ENCODE data around the gene HOXA13.

The HOXA13 gene

GRCh38 chr7:27172823-27173510 is 26.9 kb downstream of the HOXA13 start:
- FAIRE-seq (no peak), DNase-seq (ENCODE audit: extremely low spot score, insufficient read length, low read depth) (no peak)

- DNase-seq (ENCODE audit: extremely low spot score, insufficient read length, low read depth), result no peak
- no peak for FAIRE-seq
Observed at GRCh38 chr7:27172315-27172774, 27.5 kb downstream of the HOXA13 start.

DNA sequence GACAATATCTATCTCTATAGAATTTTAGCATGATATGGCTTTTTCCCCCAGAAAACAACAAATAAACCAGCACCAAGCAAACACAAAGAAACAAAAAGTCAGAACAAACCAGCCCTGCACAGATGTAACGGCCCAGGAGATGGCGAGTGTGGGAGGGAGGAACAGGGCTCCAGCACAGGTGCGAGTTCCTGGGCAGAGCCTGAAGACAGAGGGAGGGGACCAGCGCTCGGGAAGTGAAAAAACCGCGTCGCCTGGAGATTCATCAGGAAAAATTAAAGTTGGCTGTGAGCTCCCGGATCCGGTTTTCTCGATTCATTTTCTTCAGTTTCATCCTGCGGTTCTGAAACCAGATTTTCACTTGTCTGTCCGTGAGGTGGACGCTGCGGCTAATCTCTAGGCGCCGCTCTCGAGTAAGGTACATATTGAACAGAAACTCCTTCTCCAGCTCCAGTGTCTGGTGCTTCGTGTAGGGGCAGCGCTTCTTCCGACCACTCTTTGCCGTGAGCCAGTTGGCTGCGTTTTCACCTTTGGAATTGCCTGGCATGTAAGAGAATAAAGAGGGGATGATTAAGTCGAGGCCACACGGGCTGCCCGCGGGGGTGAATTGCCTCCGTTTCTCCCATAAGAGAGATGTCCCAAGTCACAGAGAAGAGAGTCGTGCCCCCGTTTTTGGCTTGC is 28.1 kb downstream of the HOXA13 start:
- FAIRE-seq (no peak), DNase-seq (ENCODE audit: extremely low spot score, insufficient read length, low read depth) (no peak)

GRCh38 chr7:27171325-27171636 is 28.6 kb downstream of the HOXA13 start:
- no peak for FAIRE-seq
- no peak for DNase-seq (ENCODE audit: extremely low spot score, insufficient read length, low read depth)

DNA sequence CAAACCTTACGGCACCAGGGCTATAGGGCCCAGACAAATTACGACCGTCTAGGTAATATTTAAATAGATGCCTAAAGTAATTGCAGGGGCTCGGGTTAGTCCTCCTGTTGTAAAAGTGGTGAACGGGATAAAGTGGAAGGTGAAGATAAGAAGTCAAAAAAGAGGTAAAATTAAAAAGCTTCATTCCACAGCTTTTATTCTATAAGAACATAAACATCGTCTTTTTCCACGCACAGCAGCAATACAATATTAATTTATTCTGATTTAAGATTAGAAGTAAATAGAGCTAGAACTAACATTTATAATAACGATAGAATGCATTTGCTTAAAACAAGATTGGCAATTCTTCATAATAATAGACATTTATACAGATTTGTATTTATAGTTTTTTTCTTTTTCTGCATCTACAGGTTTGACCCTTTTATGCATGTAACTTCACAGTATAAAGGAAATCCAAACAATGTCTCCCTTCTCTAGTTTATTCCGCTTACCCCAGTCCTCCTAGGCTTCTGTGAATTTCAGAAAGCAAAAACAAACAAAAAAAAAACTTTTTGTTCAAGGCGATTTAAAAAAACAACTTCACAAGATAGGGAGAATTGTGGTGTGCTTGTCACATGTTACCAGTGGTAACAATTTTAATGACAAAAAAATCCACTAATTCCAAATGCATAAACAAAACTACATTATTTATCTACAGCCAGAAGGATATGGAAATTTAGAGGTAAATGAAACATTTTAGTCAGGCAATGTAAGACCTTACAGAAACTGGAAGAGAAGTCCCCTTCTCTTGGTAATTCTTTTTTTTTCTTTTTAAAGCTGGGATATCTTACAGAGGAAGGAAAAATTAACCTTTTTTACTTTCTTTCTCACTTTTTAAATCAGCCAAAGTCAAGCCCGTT is 29.2 kb downstream of the HOXA13 start:
- no peak for DNase-seq (ENCODE audit: extremely low spot score, insufficient read length, low read depth)
- no peak for FAIRE-seq

DNA sequence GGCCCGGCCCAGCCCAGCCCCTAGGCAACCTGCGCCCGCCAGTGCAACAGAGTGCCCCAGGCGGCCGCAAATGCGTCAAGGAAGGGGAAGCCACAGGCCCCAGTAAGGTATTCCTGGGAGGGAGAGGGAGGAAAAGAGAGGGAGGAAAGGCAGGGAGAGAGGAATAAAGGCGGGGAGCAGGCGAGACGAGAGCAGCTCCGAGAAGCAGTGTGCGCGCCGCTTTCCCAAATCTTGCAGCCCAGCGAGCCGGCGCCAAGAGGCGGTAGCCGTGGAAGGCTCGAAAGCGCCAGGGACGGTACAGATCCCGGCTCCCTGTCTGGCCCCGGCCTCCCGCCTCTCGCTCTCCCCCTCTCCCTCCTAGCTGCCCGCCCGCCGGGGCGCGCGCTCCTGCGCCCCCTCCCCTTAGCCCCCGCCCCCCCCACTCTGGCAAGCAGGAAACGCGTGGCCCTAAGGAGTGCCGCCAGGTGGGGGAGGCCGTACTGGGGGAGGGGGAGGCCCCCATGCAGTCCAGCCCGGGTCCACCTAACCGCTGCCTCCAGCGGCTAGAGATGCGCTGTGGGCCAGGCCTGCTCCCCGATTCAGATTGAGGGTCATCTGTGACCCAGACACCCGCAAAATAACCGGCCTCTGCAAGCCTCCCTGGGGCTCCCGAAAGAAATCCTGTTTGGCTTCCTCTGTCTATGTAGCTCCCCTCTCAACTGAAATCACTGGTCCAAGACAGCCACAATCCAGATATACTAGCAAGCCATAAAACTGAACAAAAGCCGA is 30.0 kb downstream of the HOXA13 start:
- no peak for FAIRE-seq
- no peak for DNase-seq (ENCODE audit: extremely low spot score, insufficient read length, low read depth)

GRCh38 chr7:27168265-27168947 is 31.5 kb downstream of the HOXA13 start:
- DNase-seq (ENCODE audit: extremely low spot score, insufficient read length, low read depth) (no peak), FAIRE-seq (no peak)

DNA sequence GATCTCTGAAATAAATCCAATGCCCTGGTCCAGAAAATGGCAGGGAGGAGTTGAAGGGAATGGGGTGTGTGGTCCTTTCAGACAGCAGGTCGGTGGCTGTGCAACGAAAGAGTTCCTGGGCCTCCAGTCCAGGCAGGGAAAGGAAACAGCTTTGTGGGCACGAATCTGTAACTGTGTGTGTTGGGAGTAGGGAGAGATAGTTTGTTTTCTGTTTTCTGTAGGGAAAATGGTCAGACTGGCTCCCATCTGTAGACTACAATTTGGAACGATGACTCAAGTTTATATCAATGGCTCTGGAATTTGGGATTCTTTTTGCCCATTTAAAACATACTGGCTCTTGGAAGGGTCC is 32.0 kb downstream of the HOXA13 start:
- FAIRE-seq, result no peak
- no peak for DNase-seq (ENCODE audit: extremely low spot score, insufficient read length, low read depth)

DNA sequence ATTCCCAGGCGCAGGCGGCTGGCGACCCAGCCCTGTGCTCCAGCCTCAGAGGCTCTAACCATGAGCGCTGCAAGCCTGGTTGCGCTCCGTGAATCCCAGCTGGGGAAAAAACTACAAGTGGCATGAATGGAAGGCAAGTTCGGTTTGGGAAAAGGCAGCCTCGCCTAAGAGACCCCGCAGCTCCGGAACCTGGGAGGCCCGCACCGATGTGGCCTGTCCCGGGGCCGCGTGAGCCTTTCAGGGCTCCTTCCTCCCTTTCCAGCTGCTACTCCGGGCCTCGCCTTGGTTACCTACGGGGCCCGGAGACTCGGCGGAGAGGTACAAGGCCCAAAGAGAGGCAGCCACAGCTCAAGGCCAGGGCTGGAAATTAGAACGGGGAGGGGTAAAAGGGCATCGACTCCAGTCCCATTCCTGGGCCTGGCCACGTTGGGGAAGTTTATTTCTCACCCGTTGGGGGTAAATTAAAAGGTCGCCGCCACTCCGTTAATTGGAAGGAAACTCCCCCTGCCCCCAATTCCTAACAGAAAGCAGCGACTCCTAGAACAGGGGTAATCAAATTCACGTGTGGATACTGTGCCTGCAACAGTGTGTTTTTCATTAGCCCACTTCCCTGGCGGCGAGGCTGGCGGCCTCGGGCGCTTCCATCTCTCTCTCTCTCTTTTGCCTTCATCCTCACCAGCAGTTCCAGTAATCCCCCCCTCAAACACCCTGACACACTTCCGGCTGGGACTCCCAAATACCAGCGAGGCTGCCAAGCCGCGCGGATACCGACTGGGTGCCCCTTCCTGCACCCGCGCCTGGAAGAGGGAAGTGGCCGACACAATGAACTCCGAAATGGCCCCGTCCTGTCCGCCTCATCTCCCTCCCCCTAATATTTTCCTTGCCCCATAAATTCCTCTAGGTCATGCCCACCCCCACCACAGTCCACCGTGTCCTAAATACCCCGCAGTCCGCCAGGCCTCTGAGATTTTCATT is 33.1 kb downstream of the HOXA13 start:
- FAIRE-seq (no peak), DNase-seq (ENCODE audit: extremely low spot score, insufficient read length, low read depth) (no peak)

- FAIRE-seq (no peak), DNase-seq (ENCODE audit: extremely low spot score, insufficient read length, low read depth) (no peak)
Observed at GRCh38 chr7:27165996-27166530, 33.8 kb downstream of the HOXA13 start.

DNA sequence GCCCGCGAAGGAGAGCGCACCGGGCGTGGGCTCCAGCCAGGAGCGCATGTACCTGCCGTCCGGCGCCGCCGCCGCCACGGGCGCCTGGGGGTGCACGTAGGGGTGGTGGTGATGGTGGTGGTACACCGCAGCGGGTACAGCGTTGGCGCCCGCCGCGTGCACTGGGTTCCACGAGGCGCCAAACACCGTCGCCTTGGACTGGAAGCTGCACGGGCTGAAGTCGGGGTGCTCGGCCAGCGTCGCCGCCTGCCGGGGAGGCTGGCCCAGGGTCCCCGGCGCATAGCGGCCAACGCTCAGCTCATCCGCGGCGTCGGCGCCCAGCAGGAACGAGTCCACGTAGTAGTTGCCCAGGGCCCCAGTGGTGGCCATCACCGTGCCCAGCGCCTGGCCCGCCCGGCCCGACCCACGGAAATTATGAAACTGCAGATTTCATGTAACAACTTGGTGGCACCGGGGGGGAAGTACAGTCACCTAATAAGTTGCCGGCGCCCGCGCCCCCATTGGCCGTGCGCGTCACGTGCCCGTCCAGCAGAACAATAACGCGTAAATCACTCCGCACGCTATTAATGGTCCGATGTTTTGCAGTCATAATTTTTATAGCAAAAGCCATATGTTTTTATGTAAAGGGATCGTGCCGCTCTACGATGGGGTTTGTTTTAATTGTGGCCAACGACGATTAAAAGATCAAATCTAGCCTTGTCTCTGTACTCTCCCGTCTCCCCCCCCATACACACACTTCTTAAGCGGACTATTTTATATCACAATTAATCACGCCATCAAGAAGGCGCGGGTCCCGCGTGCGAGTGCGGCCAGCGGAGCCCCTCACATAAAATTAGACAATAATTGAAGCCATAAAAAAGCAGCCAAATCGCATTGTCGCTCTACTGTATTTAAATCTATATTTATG is 34.5 kb downstream of the HOXA13 start, which contains the start of gene HOXA9:
Gene HOXA9 (minus strand): TSS at position 449 of the 907 bp plus-strand sequence. CDS start 80 bp downstream, at position 369.
- DNase-seq (ENCODE audit: extremely low spot score, insufficient read length, low read depth) (no peak), FAIRE-seq (no peak)

- DNase-seq (ENCODE audit: extremely low spot score, insufficient read length, low read depth) (no peak), FAIRE-seq (no peak)
Observed at GRCh38 chr7:27164367-27165088, 35.4 kb downstream of the HOXA13 start.

DNA sequence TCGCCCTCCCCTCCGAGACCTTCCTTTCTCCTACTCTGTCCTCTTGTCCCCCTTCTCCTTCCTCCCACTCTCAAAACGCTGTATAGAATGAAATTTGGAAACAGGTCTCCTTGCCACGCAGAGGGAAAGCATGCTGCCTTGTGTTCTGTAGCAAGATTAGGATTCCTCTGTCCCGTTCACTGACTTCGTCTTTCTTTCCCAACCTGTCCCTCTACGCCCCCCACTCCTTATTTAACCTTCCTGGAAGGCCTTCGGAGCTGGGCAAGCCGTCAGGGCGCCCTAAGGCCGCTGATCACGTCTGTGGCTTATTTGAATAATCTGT is 35.9 kb downstream of the HOXA13 start:
- FAIRE-seq (no peak), DNase-seq (ENCODE audit: extremely low spot score, insufficient read length, low read depth) (no peak)

DNA sequence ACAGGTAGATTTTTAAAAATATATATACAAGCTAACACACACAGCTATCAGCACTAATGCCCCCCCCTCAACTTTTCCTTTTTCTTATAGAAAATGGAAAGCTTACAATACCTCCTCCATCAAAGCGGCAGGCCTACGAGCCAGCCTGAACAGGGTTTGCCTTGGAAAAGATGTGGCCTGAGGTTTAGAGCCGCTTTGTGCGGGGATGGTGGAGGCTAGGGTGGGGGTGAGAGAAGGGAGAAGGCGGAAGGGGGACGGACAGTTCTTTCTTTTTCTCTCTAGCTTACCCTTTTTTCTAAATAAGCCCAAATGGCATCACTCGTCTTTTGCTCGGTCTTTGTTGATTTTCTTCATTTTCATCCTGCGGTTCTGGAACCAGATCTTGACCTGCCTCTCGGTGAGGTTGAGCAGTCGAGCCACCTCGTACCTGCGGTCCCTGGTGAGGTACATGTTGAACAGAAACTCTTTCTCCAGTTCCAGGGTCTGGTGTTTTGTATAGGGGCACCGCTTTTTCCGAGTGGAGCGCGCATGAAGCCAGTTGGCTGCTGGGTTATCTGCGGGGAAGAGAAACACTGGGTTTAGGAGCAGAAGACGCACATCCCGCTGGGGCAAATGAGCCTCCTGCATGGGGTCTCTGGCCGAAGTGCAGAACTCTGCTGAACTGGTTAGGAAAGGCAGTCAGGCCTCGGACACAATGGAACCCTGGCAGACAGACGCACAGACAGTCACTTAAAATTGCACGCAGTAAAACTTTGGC is 36.4 kb downstream of the HOXA13 start:
- FAIRE-seq (no peak), DNase-seq (ENCODE audit: extremely low spot score, insufficient read length, low read depth) (no peak)

- DNase-seq (ENCODE audit: extremely low spot score, insufficient read length, low read depth), result no peak
- no peak for FAIRE-seq
Observed at GRCh38 chr7:27162561-27163287, 37.2 kb downstream of the HOXA13 start.
